SW 1271 (cell line): ENCODE results near the gene STC2.
"Not testable (repeated sequence)": the region's sequence is repeated elsewhere in the genome, so short reads cannot be mapped to it uniquely, and the experiment has no call there.

Experiments
- DNase-seq, 2 experiments: peaks; one replicate each; lab custom pipeline; 2025; lab: John Stamatoyannopoulos, UW

The STC2 gene, protein sequence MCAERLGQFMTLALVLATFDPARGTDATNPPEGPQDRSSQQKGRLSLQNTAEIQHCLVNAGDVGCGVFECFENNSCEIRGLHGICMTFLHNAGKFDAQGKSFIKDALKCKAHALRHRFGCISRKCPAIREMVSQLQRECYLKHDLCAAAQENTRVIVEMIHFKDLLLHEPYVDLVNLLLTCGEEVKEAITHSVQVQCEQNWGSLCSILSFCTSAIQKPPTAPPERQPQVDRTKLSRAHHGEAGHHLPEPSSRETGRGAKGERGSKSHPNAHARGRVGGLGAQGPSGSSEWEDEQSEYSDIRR

DNA sequence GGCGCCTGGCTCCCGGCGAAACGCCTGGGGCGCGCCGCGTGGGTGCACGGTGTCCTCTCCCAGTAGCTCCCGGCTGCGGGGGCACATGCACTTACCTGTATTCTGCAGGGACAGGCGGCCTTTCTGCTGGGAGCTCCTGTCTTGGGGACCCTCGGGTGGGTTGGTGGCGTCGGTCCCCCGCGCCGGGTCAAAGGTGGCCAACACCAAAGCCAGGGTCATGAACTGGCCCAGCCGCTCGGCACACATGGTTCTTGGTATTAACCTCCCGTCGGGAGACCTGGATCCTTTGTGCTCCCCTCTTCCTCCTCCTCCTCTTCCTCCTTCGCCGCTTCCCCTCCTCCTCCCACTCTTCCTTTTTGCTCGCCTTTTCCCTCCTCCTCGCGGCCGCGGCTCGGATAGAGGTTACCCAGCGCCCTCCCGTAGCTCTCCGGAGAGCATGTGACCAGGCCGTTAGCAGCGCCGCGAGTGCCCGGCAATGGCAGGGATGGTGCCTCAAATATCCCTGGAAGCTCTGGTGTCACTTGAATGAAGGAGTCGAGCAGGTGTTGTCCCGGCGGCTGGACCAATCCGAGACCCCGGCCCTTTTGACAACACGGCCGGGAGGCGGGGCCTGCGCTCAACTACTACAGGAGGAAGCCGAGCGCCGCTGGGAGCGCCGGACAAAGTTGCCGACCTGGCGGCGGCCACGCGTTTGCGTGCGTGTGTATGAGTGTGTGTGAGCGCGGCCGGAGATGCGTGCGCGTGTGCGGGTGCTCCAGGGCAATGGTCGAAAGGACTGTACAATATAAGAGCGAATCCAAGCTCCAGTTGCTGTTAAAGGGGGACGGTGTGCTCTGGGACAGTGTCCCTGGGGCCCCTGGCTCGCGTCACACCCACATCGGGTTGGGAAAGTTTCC lies at the start of gene STC2:
Gene STC2, minus strand, starts transcription at position 467 of the 896 bp plus-strand sequence. Its CDS starts 221 bp downstream, at position 246.
- DNase-seq = peak; percentile 45 to 60

GRCh38 chr5:173371400-173371799 lies 43.2 kb upstream of the STC2 start:
- DNase-seq = no peak

DNA sequence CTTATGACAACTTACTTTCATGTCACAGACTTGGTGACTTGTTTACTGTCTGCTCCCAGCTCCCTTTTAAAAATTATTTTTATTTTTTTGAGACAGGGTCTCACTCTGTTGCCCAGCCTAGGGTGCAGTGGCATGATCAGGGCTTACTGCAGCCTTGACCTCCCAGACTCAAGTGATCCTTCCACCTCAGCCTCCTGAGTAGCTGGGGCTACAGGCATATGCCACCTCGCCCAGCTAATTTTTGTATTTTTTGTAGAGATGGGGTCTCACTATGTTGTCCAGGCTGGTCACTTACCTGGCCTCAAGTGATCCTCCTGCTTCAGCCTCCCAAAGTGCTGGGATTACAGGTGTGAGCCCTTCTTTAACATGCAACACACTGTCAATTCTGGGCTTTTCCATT lies 35.2 kb upstream of the STC2 start:
- not testable (repeated sequence) for DNase-seq

- no peak for DNase-seq
These were observed 27.3 kb upstream of the STC2 start for GRCh38 chr5:173355561-173355960.

- DNase-seq = no peak
These were observed 26.4 kb upstream of the STC2 start for GRCh38 chr5:173354645-173355044.

- DNase-seq = no peak
These were observed 24.4 kb upstream of the STC2 start for GRCh38 chr5:173352366-173353349.

- no peak for DNase-seq
These were observed 14.9 kb upstream of the STC2 start for GRCh38 chr5:173342813-173343755.

DNA sequence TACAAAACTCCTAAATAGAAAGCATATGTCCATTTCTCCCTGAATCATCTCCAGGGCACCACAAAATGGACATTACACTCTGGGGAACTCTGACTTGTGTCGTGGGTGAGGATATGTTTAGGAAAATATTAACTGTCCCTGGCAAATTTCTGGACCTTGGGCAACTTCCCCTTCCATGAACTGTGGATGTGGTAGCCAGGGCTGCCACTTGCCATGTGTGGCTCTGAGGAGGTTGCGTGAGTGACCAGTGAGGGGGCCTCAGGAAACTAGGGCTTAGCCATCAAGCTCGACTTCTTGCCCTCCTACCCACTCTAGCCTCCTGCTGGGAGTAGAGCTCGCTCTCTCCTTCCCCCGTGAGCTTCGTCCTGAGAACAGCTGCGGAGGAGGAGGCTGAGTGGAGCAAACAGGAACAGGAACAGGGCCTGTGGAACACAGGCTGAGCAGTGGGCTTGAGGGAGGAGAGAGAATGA lies 13.8 kb upstream of the STC2 start:
- DNase-seq = no peak

DNA sequence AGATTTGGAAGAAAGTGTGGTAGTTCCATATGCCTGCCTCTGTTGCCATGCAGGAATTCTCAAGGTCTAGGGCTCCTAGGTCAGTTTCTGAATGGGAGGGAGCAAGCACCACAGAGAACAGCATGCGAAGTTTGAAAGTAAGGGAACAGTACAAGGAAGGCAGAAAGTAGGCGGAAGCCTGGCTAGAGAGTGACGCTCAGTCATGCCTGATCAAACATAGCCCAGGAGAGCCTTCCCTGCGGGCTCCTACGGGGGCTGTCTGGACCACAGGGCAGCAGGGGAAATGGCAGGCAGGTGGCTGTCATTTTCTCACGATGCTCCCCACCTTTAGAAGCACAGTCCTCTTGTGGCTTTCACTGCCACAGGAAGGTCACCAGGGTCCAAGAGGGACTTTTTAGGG lies 12.8 kb upstream of the STC2 start:
- no peak for DNase-seq

- no peak for DNase-seq
These were observed 12.2 kb upstream of the STC2 start for GRCh38 chr5:173340451-173340850.

- no peak for DNase-seq
These were observed 11.1 kb upstream of the STC2 start for GRCh38 chr5:173339286-173339685.

DNA sequence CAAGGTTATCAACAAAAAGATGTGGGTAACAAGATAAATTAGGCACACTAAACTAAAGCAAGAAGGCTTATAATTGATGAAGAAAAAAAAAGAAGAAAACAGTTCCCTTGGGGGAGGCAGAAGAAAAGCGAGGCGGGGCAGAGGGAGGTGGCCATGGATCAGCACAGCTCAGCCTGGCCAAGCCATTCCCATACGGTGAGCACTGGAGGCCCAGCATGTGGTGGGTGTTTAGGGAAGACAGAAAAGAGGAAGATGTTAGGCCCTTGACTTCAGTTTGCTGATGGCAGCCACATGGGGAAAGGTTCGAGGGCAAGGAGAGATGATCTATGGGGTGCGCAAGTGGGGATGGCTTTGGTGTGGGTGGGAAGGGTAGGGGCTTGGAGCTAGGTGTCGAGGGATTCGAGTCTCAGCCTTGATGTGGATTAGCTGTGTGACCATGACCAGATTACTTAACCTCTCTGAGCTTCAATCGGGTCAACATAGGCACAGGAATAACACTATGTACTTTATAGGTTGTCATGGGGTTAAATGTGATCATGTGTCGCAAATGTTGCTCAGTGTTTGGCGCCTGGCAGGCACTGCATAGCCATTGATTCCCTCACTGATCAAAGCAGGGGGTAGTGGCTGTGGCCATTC lies 10.3 kb upstream of the STC2 start:
- no peak for DNase-seq

GRCh38 chr5:173334808-173335207 lies 6.6 kb upstream of the STC2 start:
- DNase-seq = no peak

DNA sequence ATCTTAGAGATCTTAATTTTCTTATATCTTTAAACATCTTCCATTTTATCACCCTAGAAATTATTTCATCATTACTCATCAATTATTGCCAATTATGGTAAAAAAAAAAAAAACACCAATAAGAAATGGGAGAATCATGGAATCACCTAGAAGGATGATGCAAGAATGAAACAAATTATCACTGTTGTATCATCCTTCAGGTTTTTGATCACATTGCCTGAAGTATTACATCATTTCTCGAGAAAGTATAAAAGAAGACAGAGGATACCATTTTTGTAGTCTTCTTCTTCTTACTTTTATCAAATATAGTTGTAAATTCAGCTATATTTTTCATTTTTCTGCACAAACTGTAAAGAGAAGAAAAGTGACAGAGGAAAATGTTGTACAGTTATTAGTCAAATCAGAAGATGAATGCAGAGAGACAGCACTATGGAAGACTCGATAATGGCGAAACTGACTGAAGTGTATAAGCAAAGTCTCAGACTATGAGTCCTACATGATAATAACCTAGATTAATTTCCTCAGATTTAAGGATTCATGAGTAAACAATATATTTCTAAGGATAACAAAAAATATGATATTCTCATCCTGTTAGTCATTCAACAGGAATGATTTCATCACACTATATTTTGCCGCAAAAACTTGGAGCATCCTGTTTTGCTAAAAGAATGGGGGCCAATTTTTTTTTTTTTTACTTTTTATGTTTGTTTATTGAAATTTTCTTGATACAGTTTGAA lies 5.9 kb upstream of the STC2 start:
- peak; percentile 45 to 75 for DNase-seq

- peak; percentile 47 to 56 for DNase-seq
These were observed 3.8 kb upstream of the STC2 start for GRCh38 chr5:173331956-173332479.

DNA sequence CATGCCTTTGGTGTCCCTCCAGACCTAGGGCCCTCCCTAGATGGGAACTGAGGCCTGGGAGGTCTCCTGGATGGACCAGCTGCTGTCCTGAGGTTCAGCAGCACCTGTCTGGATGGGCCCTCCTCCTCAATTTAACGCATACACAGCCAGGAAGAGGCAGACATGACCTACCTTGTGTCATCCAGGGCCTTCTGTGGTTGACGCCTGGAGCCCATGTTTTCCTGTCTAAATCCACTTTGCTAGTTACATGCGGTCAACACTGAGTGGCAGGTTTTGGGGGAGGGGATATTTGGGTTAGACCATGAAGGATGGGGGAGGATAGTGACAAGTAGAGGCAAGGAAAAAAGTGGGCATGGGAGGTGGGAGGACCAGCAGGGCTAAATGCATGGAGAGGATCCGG lies 3.1 kb upstream of the STC2 start:
- no peak for DNase-seq

DNA sequence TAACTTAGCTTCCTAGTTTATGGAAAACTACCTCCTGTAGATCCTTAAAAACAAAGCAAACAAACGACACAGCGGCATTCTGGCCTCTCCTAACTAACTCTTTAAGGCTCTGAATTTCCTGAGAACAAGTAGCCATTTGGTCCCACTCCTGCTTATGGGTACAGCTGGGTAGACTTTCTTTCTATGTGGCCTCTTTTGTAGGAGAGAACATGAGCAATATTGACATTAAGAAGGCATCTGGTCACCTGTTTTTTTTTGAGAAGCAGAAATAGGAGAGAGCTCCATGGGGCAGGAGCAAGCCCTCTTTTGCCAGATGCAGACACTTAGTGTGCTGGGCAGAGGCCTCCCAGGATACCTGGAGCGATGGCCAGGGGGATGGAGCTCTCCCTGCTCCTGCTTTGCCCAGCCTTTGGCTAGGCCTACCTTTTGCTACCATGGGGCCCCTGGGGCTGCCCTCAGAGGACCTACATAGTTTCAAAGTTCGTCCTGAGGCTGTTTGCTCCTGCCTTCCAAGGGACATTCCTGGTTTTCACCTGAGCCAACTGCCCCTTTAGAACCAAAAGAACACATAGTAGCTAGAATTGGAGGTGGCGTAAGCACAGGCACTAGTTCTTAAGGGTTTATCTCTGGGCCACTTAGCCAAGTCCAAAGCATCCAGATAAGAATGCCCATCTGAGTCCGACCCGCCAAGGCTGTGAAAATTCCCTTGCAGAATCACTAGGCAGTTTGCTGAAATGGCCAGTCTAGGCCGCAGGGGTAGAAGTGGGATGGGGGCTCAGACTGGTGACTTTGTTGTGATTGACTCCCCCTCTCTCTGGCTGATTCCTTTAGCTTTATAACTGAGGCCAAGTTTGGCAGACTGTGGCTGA lies 2.4 kb upstream of the STC2 start:
- DNase-seq = no peak
